ENCODE measurements around the gene HCN1. TPM values are rescaled to one million over a fixed set of nuclear protein-coding genes. Genes with fewer than 3 reads are reported as not detected.

HCN1 gene
- polyA plus RNA-seq, 3 donors, result not detected

DNA sequence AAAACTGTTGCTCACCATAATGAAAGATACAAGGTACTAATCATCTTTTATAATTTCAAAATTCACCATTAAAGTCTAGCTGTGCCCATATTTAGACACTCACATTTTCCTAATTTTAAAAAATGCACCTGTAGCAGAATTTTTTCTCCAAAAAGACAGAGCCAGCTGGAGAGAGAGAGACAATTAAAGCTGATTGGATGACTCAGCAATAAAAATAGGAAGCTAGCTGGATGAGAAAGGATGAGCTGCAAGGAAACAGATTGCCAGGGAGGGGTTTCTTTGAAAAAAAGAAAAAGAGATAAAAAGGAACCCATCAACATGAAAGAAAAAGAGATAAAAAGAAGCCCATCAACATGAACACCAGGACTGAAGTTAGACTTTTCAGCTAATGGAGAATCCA lies 73.8 kb downstream of the HCN1 start:
- H3K9me3 ChIP-seq (replicated peaks in 1 of 2; ENCODE audit: control insufficient read depth in 1 of 2, insufficient read depth in 1 of 2, low read length in 2 of 2), result no peaks in the 10 kb centered on the region
- intact Hi-C loops (cut with micrococcal nuclease), result no loop called here
- H3K9me3 Mint-ChIP-seq, result peaks cover 0 to 5% (median 2%) of the 10 kb centered on the region in 7 donors

DNA sequence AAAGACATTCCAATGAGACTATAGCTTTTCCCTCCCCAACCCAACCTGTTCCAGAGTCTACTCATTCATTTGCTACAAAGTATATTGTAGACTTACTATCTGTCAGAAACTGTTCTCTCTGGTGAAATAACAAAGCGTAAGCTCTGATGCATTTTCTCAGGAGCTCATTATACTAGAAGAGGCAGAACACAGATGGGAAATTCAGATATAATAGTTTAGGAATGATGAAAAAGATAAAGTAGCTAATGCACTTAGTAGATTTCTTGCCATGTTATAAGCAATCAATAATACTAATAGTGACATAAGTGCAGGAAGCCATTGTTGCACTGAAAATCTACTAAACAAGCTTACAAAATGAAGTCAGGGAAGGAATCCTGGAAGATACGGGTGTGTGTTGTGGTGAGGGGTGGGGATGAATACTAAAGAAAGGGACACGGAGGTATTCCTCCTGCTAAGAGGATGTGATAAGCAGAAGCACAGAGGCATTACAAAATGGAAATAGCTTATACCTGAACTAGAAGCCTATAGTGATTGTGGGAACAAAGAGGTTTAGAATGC lies 78.2 kb downstream of the HCN1 start:
- no peaks in the 10 kb centered on the region for H3K36me3 ChIP-seq (replicated peaks in 1 of 2; ENCODE audit: control insufficient read depth in 1 of 2, insufficient read depth in 2 of 2, low read length in 2 of 2)
- no peaks in the 10 kb centered on the region for H3K4me1 Mint-ChIP-seq
- no peak overlapping the region for H3K27ac ChIP-seq (ENCODE audit: low read depth in 1 of 2, low read length in 2 of 2)
- 83% methylated on average over 1 of the region's 3 CpGs for WGBS (ENCODE audit: insufficient coverage)
- H4K20me1 ChIP-seq (ENCODE audit: insufficient read depth, low read length), result no peaks in the 10 kb centered on the region
- H3K27ac Mint-ChIP-seq, result no peak overlapping the region
- H3K4me3 ChIP-seq (replicated peaks in 1 of 3; ENCODE audit: low read depth in 2 of 3, low read length in 3 of 3), result no peak overlapping the region
- H3K79me2 ChIP-seq (ENCODE audit: insufficient read depth, low read length), result no peaks in the 10 kb centered on the region
- no peaks in the 10 kb centered on the region for H3K27me3 Mint-ChIP-seq (ENCODE audit: low read depth in 3 of 3)
- no peak overlapping the region for H2AFZ ChIP-seq (ENCODE audit: insufficient read depth, low read depth, low read length, poor library complexity, severe bottlenecking)
- H3K9ac ChIP-seq (ENCODE audit: insufficient read depth, low read length, poor library complexity, severe bottlenecking), result no peak overlapping the region
- no peaks in the 10 kb centered on the region for H3K9me3 ChIP-seq (replicated peaks in 1 of 2; ENCODE audit: control insufficient read depth in 1 of 2, insufficient read depth in 1 of 2, low read length in 2 of 2)
- H3K36me3 Mint-ChIP-seq, result no peaks in the 10 kb centered on the region
- no peaks in the 10 kb centered on the region for H3K4me1 ChIP-seq (ENCODE audit: control insufficient read depth in 1 of 2, insufficient read depth in 2 of 2, low read length in 2 of 2)
- DNase-seq, result no peak
- H3K4me2 ChIP-seq (replicated peaks; ENCODE audit: extremely low read depth, low read length, poor library complexity, severe bottlenecking), result no peak overlapping the region
- H3K27me3 ChIP-seq (ENCODE audit: control insufficient read depth in 2 of 2, insufficient read depth in 2 of 2, low read length in 2 of 2), result no peaks in the 10 kb centered on the region
- intact Hi-C loops (cut with micrococcal nuclease), result no loop called here
- TF ChIP-seq, protein P1, sequence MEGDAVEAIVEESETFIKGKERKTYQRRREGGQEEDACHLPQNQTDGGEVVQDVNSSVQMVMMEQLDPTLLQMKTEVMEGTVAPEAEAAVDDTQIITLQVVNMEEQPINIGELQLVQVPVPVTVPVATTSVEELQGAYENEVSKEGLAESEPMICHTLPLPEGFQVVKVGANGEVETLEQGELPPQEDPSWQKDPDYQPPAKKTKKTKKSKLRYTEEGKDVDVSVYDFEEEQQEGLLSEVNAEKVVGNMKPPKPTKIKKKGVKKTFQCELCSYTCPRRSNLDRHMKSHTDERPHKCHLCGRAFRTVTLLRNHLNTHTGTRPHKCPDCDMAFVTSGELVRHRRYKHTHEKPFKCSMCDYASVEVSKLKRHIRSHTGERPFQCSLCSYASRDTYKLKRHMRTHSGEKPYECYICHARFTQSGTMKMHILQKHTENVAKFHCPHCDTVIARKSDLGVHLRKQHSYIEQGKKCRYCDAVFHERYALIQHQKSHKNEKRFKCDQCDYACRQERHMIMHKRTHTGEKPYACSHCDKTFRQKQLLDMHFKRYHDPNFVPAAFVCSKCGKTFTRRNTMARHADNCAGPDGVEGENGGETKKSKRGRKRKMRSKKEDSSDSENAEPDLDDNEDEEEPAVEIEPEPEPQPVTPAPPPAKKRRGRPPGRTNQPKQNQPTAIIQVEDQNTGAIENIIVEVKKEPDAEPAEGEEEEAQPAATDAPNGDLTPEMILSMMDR (IDR thresholded peaks at IDR 0.05), result no peak
- H3K9me3 Mint-ChIP-seq, result peaks cover 0 to 5% (median 0%) of the 10 kb centered on the region in 7 donors
- H3K4me3 Mint-ChIP-seq, result no peak overlapping the region

More for the DNA sequence above, 73.8 kb downstream of the HCN1 start:
- Histone ChIP-seq H3K79me2 (ENCODE audit: insufficient read depth, low read length) (no peaks in the 10 kb centered on the region), H3K4me2 (replicated peaks; ENCODE audit: extremely low read depth, low read length, poor library complexity, severe bottlenecking) (no peak overlapping the region), H3K27me3 (ENCODE audit: control insufficient read depth in 2 of 2, insufficient read depth in 2 of 2, low read length in 2 of 2) (no peaks in the 10 kb centered on the region), H3K9ac (ENCODE audit: insufficient read depth, low read length, poor library complexity, severe bottlenecking) (no peak overlapping the region), H4K20me1 (ENCODE audit: insufficient read depth, low read length) (no peaks in the 10 kb centered on the region), H3K4me3 (replicated peaks in 1 of 3; ENCODE audit: low read depth in 2 of 3, low read length in 3 of 3) (no peak overlapping the region), H3K36me3 (replicated peaks in 1 of 2; ENCODE audit: control insufficient read depth in 1 of 2, insufficient read depth in 2 of 2, low read length in 2 of 2) (no peaks in the 10 kb centered on the region), H3K27ac (ENCODE audit: low read depth in 1 of 2, low read length in 2 of 2) (no peak overlapping the region), H3K4me1 (ENCODE audit: control insufficient read depth in 1 of 2, insufficient read depth in 2 of 2, low read length in 2 of 2) (no peaks in the 10 kb centered on the region), H2AFZ (ENCODE audit: insufficient read depth, low read depth, low read length, poor library complexity, severe bottlenecking) (no peak overlapping the region)
- TF ChIP-seq, protein P1 (IDR thresholded peaks at IDR 0.05), result no peak
- H3K36me3 Mint-ChIP-seq, result no peaks in the 10 kb centered on the region
- H3K27me3 Mint-ChIP-seq (ENCODE audit: low read depth in 3 of 3), result no peaks in the 10 kb centered on the region
- DNase-seq, result no peak
- no peak overlapping the region for H3K4me3 Mint-ChIP-seq
- H3K4me1 Mint-ChIP-seq, result no peaks in the 10 kb centered on the region
- H3K27ac Mint-ChIP-seq, result no peak overlapping the region
